HG02588 (cell line): Measurements from ENCODE around the gene VMAC.

Experiments
- ATAC-seq: cut with Tn5 transposase; IDR thresholded peaks from one replicate; pipeline ENCODE4 v1.9.1; 2021; ENCODE audit warnings: mild to moderate bottlenecking, moderate library complexity; ENCODE audit not compliant: unreplicated experiment

The VMAC gene

GRCh38 chr19:5950741-5951140 is 46.1 kb downstream of the VMAC start:
- no peak for ATAC-seq

DNA sequence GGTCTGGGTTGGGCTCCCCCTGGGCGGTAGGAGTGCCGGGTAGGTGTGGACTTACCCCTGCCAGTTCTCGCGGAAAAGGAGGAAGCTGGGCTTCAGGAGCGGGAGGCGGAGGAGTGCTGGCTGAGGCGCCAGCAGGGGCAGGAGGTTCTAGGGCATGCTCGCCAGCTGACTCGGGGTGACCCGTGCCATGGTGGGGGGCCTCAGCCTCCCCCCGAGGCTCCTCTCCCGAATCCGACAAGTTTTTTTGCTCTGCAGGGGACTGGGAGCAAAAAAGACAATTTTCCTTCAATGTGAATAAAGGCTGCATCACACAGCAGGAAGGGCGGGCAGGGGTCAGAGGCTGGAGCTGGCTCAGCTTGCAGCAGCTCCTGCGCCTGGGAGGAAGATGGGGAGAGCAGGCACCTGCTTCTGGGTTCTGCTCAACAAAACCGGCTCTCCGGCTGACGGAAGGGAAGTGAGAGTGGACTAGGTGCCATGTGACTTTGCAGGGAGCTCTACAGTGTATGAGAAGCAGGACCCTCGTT is 46.7 kb downstream of the VMAC start:
- no peak for ATAC-seq

DNA sequence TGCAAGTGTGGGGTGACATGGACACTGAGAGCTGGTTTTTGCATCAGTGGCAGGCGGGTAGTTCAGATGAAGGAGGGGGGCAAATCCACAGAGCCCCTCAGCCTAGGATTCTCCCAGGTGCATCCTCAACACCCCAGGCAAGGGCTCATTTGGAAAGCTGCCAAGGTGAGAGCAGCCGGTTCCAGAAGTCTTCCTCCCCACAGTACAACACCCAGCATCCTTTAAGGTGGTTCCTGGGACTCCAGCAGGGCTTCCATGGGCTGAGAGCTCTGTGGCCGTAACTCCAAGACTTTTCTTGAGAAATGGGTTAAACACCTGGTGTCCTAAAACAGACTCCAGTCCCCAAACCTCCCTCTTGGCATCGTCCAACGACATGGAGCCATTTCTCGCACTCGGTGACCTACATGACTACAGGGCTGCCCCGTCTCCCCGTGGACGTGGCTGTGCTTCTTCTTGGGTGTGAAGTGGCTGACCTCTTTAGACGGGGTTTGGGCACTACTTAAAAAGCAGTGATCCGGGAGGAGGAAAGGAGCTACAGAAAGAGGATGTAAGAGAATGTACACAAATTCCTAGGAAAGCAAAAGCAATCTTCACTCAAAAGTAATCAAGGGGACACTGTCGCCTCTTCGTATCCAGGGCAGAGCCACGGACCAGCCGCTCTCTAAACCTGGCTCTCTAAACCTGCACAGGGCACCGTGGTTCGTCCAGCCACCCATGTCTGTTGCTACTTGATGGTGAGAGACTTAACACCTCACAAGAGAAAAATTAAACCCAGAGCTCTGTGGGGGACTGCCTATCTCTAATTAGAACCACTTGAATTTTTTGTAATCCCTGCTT is 47.7 kb downstream of the VMAC start:
- no peak for ATAC-seq

DNA sequence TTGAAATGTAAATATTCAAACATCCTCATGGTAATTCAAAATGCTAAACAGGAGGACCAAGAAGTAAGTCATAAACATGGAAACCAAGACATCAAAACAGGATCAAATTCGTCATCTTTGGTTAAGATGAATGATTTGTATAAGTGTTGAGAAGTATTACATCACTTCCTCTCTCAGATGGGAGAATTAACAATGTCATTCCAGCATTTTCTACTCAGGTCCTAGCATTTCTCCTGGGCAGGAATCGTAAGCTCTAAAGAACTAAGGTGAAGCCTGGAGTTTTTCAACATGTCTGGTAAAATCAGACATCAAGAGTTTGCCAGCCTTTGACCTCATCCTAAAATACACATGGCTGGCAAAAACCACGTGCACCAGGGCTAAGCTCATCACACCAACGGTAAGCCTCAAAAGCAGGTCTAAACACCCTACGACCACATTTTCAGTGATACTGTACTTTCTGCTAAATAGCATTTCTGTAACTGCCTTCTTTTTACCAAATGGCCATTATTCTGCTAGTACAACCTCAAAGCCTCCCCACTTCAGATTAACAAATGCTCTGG is 48.4 kb downstream of the VMAC start:
- no peak for ATAC-seq

DNA sequence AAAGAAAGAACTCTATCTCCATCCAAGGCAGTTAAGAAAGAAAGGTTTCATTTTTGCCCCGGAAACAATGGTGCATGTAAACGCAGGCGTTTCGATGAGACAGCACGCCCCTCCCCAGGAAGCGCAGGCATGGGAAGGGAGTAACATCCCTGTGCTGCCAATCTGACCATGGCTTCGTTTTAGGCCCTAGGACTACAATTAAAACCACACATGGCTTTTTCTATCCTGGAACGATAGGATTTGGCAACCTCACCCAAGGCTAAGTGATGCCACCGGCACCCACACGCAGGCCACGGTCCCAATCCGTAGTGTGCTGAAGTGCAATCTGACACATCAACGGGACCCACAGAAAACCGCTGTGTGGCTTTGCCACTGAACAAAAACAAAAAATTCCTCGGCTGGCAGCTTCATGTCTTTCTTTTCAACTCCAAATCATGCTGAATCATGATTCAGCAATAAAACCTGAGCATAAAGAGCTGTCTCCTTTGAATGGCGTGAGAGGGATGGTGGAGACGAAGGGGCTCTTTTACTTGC is 49.1 kb downstream of the VMAC start:
- ATAC-seq, result no peak

DNA sequence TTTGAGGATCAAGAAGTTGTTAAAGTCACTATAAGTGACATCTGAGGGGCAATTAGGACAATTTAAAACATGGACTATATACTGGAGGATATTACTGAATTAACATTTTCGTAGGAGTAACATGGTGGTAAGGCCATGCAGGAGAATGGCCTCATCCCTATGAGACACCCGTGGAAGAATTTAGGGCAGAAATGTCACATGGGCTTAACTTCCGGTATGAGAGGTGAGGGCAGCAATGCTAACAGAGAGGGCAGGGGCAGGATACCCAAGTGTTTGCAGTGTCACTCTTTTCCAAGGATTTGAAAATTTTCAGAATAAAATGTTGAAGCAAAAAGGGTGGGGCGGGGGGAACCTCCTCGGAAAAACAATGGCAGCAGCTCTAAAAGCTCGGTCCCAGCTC is 49.6 kb downstream of the VMAC start:
- no peak for ATAC-seq

- ATAC-seq, result no peak
Measured at GRCh38 chr19:5955636-5955935, 50.9 kb downstream of the VMAC start.

GRCh38 chr19:5956323-5956722 is 51.7 kb downstream of the VMAC start:
- no peak for ATAC-seq

- ATAC-seq, result no peak
Measured at GRCh38 chr19:5956728-5957127, 52.1 kb downstream of the VMAC start.

GRCh38 chr19:5957170-5957569 is 52.5 kb downstream of the VMAC start:
- no peak for ATAC-seq

DNA sequence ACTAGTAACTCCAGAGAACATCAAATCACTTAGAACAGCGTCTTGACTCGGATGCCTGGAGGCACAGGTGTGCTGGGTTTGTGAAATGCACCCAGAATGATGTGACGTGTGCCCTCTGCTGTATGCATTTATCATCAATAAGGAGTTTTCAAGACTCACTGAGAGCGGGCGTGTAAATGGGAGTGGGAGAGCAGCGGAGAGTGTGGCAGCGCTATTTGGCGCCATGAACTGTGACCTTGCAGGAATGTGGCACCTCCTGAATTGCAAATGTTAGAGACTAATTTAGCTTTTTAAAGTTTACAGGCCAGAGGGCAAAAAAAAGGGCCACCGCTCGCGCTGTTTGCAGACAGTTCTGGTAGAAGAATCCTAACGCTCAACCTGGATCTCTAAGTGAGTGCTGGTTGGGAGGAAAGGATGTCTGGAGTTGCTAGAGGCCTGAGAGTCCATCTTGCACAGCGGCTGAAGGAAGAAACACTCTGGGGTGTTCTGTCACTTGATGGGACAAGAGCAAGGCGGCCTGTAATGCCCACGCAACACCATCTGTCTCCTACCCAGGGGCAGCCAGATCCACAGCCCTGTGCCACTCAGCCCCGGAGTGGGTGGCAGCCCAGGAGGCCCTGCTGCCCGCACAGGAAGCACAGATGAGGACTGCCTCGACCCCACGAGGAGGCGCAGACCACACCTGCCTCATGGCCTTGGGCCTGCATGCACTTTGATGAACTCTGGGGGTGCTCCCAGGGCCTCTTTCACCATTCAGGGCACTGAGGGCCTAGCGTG is 53.6 kb downstream of the VMAC start:
- ATAC-seq, result no peak

- ATAC-seq, result no peak
Measured at GRCh38 chr19:5958851-5959122, 54.1 kb downstream of the VMAC start.

GRCh38 chr19:5959260-5960004 is 54.8 kb downstream of the VMAC start:
- no peak for ATAC-seq
